ENCODE results near the gene CAPNS1. TPM values are rescaled to one million over a fixed set of nuclear protein-coding genes. Genes with fewer than 3 reads are reported as not detected.

The CAPNS1 gene
- total RNA-seq, 1 experiment from 2014 or later: 121 TPM

- Histone ChIP-seq H3K9ac (ENCODE audit: low read length) (no peak overlapping the region), H3K4me2 (ENCODE audit: low read depth, low read length, poor library complexity, severe bottlenecking) (no peak overlapping the region), H3K27ac (ENCODE audit: low read length) (no peak overlapping the region), H3K36me3 (ENCODE audit: insufficient read depth, low read length) (no peaks in the 10 kb centered on the region), H3K4me3 (ENCODE audit: low read length) (no peak overlapping the region), H3K9me3 (ENCODE audit: low read length) (no peaks in the 10 kb centered on the region), H4K20me1 (ENCODE audit: insufficient read depth, low read depth, low read length) (0 out of 2 replicates have a peak, but pooled peaks cover 3% of the 10 kb centered on the region), H3K9me2 (replicated peaks; ENCODE audit: insufficient read depth, low read length) (no peaks in the 10 kb centered on the region), H3K4me1 (ENCODE audit: low read length) (peaks cover 14% of the 10 kb centered on the region), H3K79me2 (ENCODE audit: low read length) (peaks cover 14% of the 10 kb centered on the region), H3K27me3 (ENCODE audit: low read length) (no peaks in the 10 kb centered on the region), H2AFZ (ENCODE audit: low read length) (no peak overlapping the region)
- peak; percentile 37 for DNase-seq
These were observed 2.7 kb upstream of the CAPNS1 start for GRCh38 chr19:36136964-36137686.

GRCh38 chr19:36139120-36139472, 770 bp upstream of the CAPNS1 start:
- Histone ChIP-seq H3K36me3 (ENCODE audit: insufficient read depth, low read length) (0 out of 2 replicates have a peak, but pooled peaks cover 7% of the 10 kb centered on the region), H3K9me2 (replicated peaks; ENCODE audit: insufficient read depth, low read length) (no peaks in the 10 kb centered on the region), H3K27me3 (ENCODE audit: low read length) (no peaks in the 10 kb centered on the region), H2AFZ (ENCODE audit: low read length) (peak overlapping the region; percentile 99), H3K27ac (ENCODE audit: low read length) (peak overlapping the region; percentile 51; the same call in 1 of the 2 replicates), H4K20me1 (ENCODE audit: insufficient read depth, low read depth, low read length) (0 out of 2 replicates have a peak, but pooled peaks cover 3% of the 10 kb centered on the region), H3K4me2 (ENCODE audit: low read depth, low read length, poor library complexity, severe bottlenecking) (peak overlapping the region; percentile 100), H3K4me1 (ENCODE audit: low read length) (peaks cover 14% of the 10 kb centered on the region), H3K79me2 (ENCODE audit: low read length) (peaks cover 19% of the 10 kb centered on the region), H3K4me3 (ENCODE audit: low read length) (peak overlapping the region; percentile 95), H3K9me3 (ENCODE audit: low read length) (no peaks in the 10 kb centered on the region), H3K9ac (ENCODE audit: low read length) (peak overlapping the region; percentile 88)
- DNase-seq: no peak

GRCh38 chr19:36140304-36141038, 605 bp downstream of the CAPNS1 start:
- H3K9me2 ChIP-seq (replicated peaks; ENCODE audit: insufficient read depth, low read length): no peaks in the 10 kb centered on the region
- H3K27ac ChIP-seq (ENCODE audit: low read length): peak overlapping the region; percentile 80
- H3K79me2 ChIP-seq (ENCODE audit: low read length): peaks cover 19% of the 10 kb centered on the region
- peak overlapping the region; percentile 88 for H3K9ac ChIP-seq (ENCODE audit: low read length)
- peak; percentile 93 for DNase-seq
- no peaks in the 10 kb centered on the region for H3K9me3 ChIP-seq (ENCODE audit: low read length)
- H3K4me2 ChIP-seq (ENCODE audit: low read depth, low read length, poor library complexity, severe bottlenecking): peak overlapping the region; percentile 100
- no peaks in the 10 kb centered on the region for H3K27me3 ChIP-seq (ENCODE audit: low read length)
- peak overlapping the region; percentile 60 for H2AFZ ChIP-seq (ENCODE audit: low read length)
- H4K20me1 ChIP-seq (ENCODE audit: insufficient read depth, low read depth, low read length): 0 out of 2 replicates have a peak, but pooled peaks cover 3% of the 10 kb centered on the region
- H3K36me3 ChIP-seq (ENCODE audit: insufficient read depth, low read length): peaks cover 9% of the 10 kb centered on the region; the same call in 1 of the 2 replicates
- peaks cover 14% of the 10 kb centered on the region for H3K4me1 ChIP-seq (ENCODE audit: low read length)
- peak overlapping the region; percentile 95 for H3K4me3 ChIP-seq (ENCODE audit: low read length)

- Histone ChIP-seq H3K36me3 (ENCODE audit: insufficient read depth, low read length) (peaks cover 13% of the 10 kb centered on the region; the same call in 1 of the 2 replicates), H3K9me3 (ENCODE audit: low read length) (no peaks in the 10 kb centered on the region), H3K4me3 (ENCODE audit: low read length) (peak overlapping the region; percentile 95), H3K79me2 (ENCODE audit: low read length) (peaks cover 19% of the 10 kb centered on the region), H3K4me1 (ENCODE audit: low read length) (peaks cover 14% of the 10 kb centered on the region), H3K27me3 (ENCODE audit: low read length) (no peaks in the 10 kb centered on the region), H3K27ac (ENCODE audit: low read length) (no peak overlapping the region), H3K4me2 (ENCODE audit: low read depth, low read length, poor library complexity, severe bottlenecking) (peak overlapping the region; percentile 100), H3K9me2 (replicated peaks; ENCODE audit: insufficient read depth, low read length) (no peaks in the 10 kb centered on the region), H2AFZ (ENCODE audit: low read length) (no peak overlapping the region), H3K9ac (ENCODE audit: low read length) (peak overlapping the region; percentile 88), H4K20me1 (ENCODE audit: insufficient read depth, low read depth, low read length) (0 out of 2 replicates have a peak, but pooled peaks cover 3% of the 10 kb centered on the region)
- peak; percentile 94 for DNase-seq
These were observed 1.4 kb downstream of the CAPNS1 start for GRCh38 chr19:36141039-36141927.

GRCh38 chr19:36142046-36142445, 2.2 kb downstream of the CAPNS1 start:
- Histone ChIP-seq H3K9ac (ENCODE audit: low read length) (no peak overlapping the region), H3K9me2 (replicated peaks; ENCODE audit: insufficient read depth, low read length) (no peaks in the 10 kb centered on the region), H3K9me3 (ENCODE audit: low read length) (no peaks in the 10 kb centered on the region), H3K79me2 (ENCODE audit: low read length) (peaks cover 19% of the 10 kb centered on the region), H3K4me1 (ENCODE audit: low read length) (peaks cover 14% of the 10 kb centered on the region), H2AFZ (ENCODE audit: low read length) (no peak overlapping the region), H3K4me2 (ENCODE audit: low read depth, low read length, poor library complexity, severe bottlenecking) (no peak overlapping the region), H3K4me3 (ENCODE audit: low read length) (no peak overlapping the region; the same call in 1 of the 2 replicates), H4K20me1 (ENCODE audit: insufficient read depth, low read depth, low read length) (0 out of 2 replicates have a peak, but pooled peaks cover 3% of the 10 kb centered on the region), H3K27ac (ENCODE audit: low read length) (no peak overlapping the region), H3K27me3 (ENCODE audit: low read length) (no peaks in the 10 kb centered on the region), H3K36me3 (ENCODE audit: insufficient read depth, low read length) (peaks cover 13% of the 10 kb centered on the region; the same call in 1 of the 2 replicates)
- peak; percentile 21 for DNase-seq

- H3K36me3 ChIP-seq (ENCODE audit: insufficient read depth, low read length): peaks cover 13% of the 10 kb centered on the region; the same call in 1 of the 2 replicates
- H3K9me2 ChIP-seq (replicated peaks; ENCODE audit: insufficient read depth, low read length): no peaks in the 10 kb centered on the region
- DNase-seq: no peak
- peaks cover 14% of the 10 kb centered on the region for H3K4me1 ChIP-seq (ENCODE audit: low read length)
- H4K20me1 ChIP-seq (ENCODE audit: insufficient read depth, low read depth, low read length): 0 out of 2 replicates have a peak, but pooled peaks cover 3% of the 10 kb centered on the region
- H3K79me2 ChIP-seq (ENCODE audit: low read length): peaks cover 19% of the 10 kb centered on the region
- H2AFZ ChIP-seq (ENCODE audit: low read length): no peak overlapping the region
- no peak overlapping the region for H3K9ac ChIP-seq (ENCODE audit: low read length)
- no peak overlapping the region for H3K4me3 ChIP-seq (ENCODE audit: low read length)
- no peak overlapping the region for H3K27ac ChIP-seq (ENCODE audit: low read length)
- no peaks in the 10 kb centered on the region for H3K9me3 ChIP-seq (ENCODE audit: low read length)
- no peaks in the 10 kb centered on the region for H3K27me3 ChIP-seq (ENCODE audit: low read length)
- H3K4me2 ChIP-seq (ENCODE audit: low read depth, low read length, poor library complexity, severe bottlenecking): no peak overlapping the region
These were observed 2.6 kb downstream of the CAPNS1 start for GRCh38 chr19:36142496-36142895.

- Histone ChIP-seq H3K79me2 (ENCODE audit: low read length) (peaks cover 19% of the 10 kb centered on the region), H4K20me1 (ENCODE audit: insufficient read depth, low read depth, low read length) (0 out of 2 replicates have a peak, but pooled peaks cover 3% of the 10 kb centered on the region), H2AFZ (ENCODE audit: low read length) (no peak overlapping the region), H3K27me3 (ENCODE audit: low read length) (no peaks in the 10 kb centered on the region), H3K9me3 (ENCODE audit: low read length) (no peaks in the 10 kb centered on the region), H3K4me3 (ENCODE audit: low read length) (no peak overlapping the region), H3K4me2 (ENCODE audit: low read depth, low read length, poor library complexity, severe bottlenecking) (no peak overlapping the region), H3K27ac (ENCODE audit: low read length) (no peak overlapping the region), H3K4me1 (ENCODE audit: low read length) (peaks cover 8% of the 10 kb centered on the region), H3K9me2 (replicated peaks; ENCODE audit: insufficient read depth, low read length) (no peaks in the 10 kb centered on the region), H3K36me3 (ENCODE audit: insufficient read depth, low read length) (peaks cover 13% of the 10 kb centered on the region; the same call in 1 of the 2 replicates), H3K9ac (ENCODE audit: low read length) (no peak overlapping the region)
- DNase-seq: no peak
These were observed 4.8 kb downstream of the CAPNS1 start for GRCh38 chr19:36144624-36145023.

Data from Karpas-422 (cell line).